DND-41 (cell line): ENCODE measurements around the gene PRTFDC1.
A peak's percentile ranks its signal among the peaks of the same experiment; 100 is the strongest.
"Not testable (repeated sequence)": the region's sequence is repeated elsewhere in the genome, so short reads cannot be mapped to it uniquely, and the experiment has no call there.

Experiments
- ATAC-seq: fragments of 200-7000 bp; cut with Tn5 transposase; 3 replicates; pipeline ENCODE4 v1.9.1; 2021; ENCODE audit warnings: low read depth; ENCODE audit not compliant: insufficient read depth
- DNase-seq: peaks from one replicate; pipeline ENCODE4 v3.0.0-alpha.2; 2020
- H2AFZ ChIP-seq: 2 replicates; pipeline ENCODE4 v1.6.0; 2012; ENCODE audit warnings: low read depth, low read length
- H3K27ac ChIP-seq: 2 replicates; pipeline ENCODE4 v1.5.1; 2012; ENCODE audit warnings: low read length, inconsistent platforms
- H3K27me3 ChIP-seq: fragments of 200-600 bp; sonication (generic); 2 replicates; pipeline ENCODE4 v1.6.0; 2012; ENCODE audit warnings: low read length, mild to moderate bottlenecking, inconsistent platforms; ENCODE audit not compliant: insufficient read depth, poor library complexity
- H3K36me3 ChIP-seq: 2 replicates; pipeline ENCODE4 v1.5.1; 2012; ENCODE audit warnings: low read length, inconsistent platforms; ENCODE audit not compliant: insufficient read depth
- H3K4me1 ChIP-seq: 2 replicates; pipeline ENCODE4 v1.5.1; 2012; ENCODE audit warnings: mild to moderate bottlenecking, low read length; ENCODE audit not compliant: insufficient read depth
- H3K4me2 ChIP-seq: 2 replicates; pipeline ENCODE4 v1.6.0; 2012; ENCODE audit warnings: mild to moderate bottlenecking, moderate library complexity, low read length, inconsistent platforms; ENCODE audit not compliant: insufficient read depth
- H3K4me3 ChIP-seq, 2 experiments: fragments of 200-600 bp in 1 of 2; shearing (Covaris generic) in 1 of 2; 2 replicates each; pipeline ENCODE4 v1.5.1; 2012 to 2016; ENCODE audit warnings: inconsistent platforms in 2 of 2, low read length in 2 of 2, mild to moderate bottlenecking in 2 of 2, low read depth in 1 of 2, moderate library complexity in 1 of 2
- H3K79me2 ChIP-seq: 2 replicates; pipeline ENCODE4 v1.6.0; 2012; ENCODE audit warnings: low read length, inconsistent platforms; ENCODE audit not compliant: insufficient read depth
- H3K9ac ChIP-seq: 2 replicates; pipeline ENCODE4 v1.6.0; 2012; ENCODE audit warnings: low read depth, mild to moderate bottlenecking, inconsistent platforms, low read length, moderate library complexity
- H3K9me3 ChIP-seq: 2 replicates; pipeline ENCODE4 v1.5.1; 2012; ENCODE audit warnings: low read length, moderate library complexity, mild to moderate bottlenecking, inconsistent platforms; ENCODE audit not compliant: insufficient read depth, severe bottlenecking
- H4K20me1 ChIP-seq: 2 replicates; pipeline ENCODE4 v1.6.0; 2012; ENCODE audit warnings: low read length; ENCODE audit not compliant: insufficient read depth
- CTCF ChIP-seq: IDR thresholded peaks from 2 replicates; pipeline ENCODE4 v1.5.1; 2012; ENCODE audit warnings: borderline replicate concordance, low read length, moderate library complexity, mild to moderate bottlenecking; ENCODE audit not compliant: poor library complexity, severe bottlenecking; ENCODE audit errors: extremely low read depth
- EZH2 ChIP-seq: IDR thresholded peaks from 3 replicates; pipeline ENCODE4 v1.6.1; 2012; ENCODE audit warnings: borderline replicate concordance, low read depth, mild to moderate bottlenecking, moderate library complexity, low read length, inconsistent platforms; ENCODE audit not compliant: severe bottlenecking

Gene PRTFDC1

DNA sequence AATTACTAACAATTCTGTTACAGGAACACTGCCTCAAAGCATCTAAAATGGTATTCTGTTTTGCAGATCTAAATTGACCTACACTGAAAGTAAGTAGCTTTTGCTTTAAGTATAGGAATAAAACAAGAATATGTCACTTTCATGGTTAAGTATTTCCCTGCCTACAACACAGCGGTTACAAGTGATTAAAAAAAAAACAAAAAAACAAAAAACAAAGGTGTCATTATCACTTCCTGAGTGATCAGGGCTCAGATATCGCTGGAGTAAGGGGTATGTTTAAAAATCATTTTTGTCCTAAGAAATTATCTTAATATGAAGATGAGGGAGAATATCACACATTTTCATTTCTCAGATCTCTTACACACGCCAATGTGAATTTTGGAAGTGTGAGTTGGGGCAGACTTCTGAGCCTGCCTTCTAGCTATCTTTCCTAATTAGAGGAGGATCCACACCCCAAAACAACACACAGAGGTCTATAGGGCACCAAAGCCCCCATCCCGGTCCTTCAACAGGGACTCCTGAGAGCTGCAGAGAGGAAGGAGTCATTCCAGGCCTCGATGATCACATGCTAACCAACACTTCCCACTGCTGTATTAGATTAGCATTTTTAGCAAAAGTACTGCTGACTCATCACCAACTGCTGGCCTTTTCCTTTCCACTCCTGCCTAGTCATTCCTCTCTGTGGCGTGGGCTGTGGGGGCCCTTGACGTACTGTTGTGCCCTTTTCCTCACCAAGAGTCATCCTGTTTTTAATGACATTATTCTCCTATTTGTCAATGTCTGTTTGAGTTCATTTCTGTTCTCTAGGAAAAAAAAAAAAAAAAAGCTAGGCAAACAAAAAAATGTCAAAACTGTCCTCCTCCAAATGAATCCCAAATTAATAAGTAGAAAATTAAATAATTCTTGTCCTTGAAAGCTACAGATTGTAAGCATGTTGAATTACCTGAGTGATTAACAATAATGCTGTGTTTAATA is 31.2 kb downstream of the PRTFDC1 start:
- peak; percentile 21 for DNase-seq
- TF ChIP-seq CTCF (no peak), EZH2 (no peak)

DNA sequence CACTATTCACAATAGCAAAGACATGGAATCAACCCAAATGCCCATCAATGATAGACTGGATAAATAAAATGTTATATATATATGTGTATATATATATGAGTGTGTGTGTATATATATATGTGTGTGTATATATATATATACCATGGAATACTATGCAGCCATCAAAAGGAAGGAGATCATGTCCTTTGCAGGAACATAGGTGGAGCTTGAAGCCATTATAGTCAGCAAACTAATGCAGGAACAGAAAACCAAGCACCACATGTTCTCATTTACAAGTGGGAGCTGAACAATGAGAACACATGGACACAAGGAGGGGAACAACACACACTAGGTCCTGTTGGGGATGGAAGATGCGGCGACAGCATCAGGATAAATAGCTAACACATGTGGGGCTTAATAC is 32.2 kb downstream of the PRTFDC1 start:
- H4K20me1 ChIP-seq, ATAC-seq: not testable (repeated sequence)

More for the DNA sequence above, 31.2 kb downstream of the PRTFDC1 start:
- H3K79me2 ChIP-seq: no peaks in the 10 kb centered on the region
- H3K9me3 ChIP-seq: peaks cover 2% of the 10 kb centered on the region
- H3K27me3 ChIP-seq: no peaks in the 10 kb centered on the region
- no peak overlapping the region for H3K4me2 ChIP-seq
- peak overlapping the region; percentile 33; the same call in 1 of the 2 replicates for H3K27ac ChIP-seq
- H3K9ac ChIP-seq: no peak overlapping the region
- peak; percentile 71 for ATAC-seq
- H4K20me1 ChIP-seq: no peaks in the 10 kb centered on the region
- no peaks in the 10 kb centered on the region for H3K36me3 ChIP-seq
- no peak overlapping the region for H2AFZ ChIP-seq
- H3K4me3 ChIP-seq: no peak overlapping the region
- H3K4me1 ChIP-seq: peaks cover 11% of the 10 kb centered on the region

DNA sequence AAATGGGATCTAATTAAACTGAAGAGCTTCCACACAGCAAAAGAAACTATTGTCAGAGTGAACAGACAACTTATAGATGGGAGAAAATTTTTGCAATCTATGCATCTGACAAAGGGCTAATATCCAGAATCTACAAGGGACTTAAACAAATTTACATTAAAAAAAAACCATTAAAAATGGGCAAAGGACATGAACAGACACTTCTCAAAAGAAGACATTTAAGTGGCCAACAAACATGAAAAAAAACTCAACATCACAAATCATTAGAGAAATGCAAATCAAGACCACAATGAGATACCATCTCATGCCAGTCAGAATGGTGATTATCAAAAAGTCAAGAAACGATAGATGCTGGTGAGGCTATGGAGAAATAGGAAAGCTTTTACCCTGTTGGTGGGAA is 32.8 kb downstream of the PRTFDC1 start:
- not testable (repeated sequence) for ATAC-seq, H3K4me2 ChIP-seq

More for the DNA sequence above, 32.2 kb downstream of the PRTFDC1 start:
- H3K79me2 ChIP-seq, H2AFZ ChIP-seq, DNase-seq, H3K27ac ChIP-seq, H3K4me3 ChIP-seq, H3K27me3 ChIP-seq, H3K9ac ChIP-seq, H3K36me3 ChIP-seq, H3K9me3 ChIP-seq, H3K4me2 ChIP-seq: not testable (repeated sequence)
- H3K4me1 ChIP-seq: peaks cover 11% of the 10 kb centered on the region

GRCh38 chr10:24917979-24918378 is 34.4 kb downstream of the PRTFDC1 start:
- H3K4me1 ChIP-seq: peaks cover 11% of the 10 kb centered on the region
- H3K4me3 ChIP-seq: no peak overlapping the region
- TF ChIP-seq EZH2 (no peak), CTCF (no peak)
- DNase-seq: no peak
- no peaks in the 10 kb centered on the region for H3K79me2 ChIP-seq
- peaks cover 2% of the 10 kb centered on the region for H3K9me3 ChIP-seq
- no peak overlapping the region for H3K27ac ChIP-seq
- no peaks in the 10 kb centered on the region for H3K27me3 ChIP-seq
- H4K20me1 ChIP-seq: no peaks in the 10 kb centered on the region
- H2AFZ ChIP-seq: no peak overlapping the region
- H3K36me3 ChIP-seq: no peaks in the 10 kb centered on the region
- H3K9ac ChIP-seq: no peak overlapping the region
- no peak for ATAC-seq
- no peak overlapping the region for H3K4me2 ChIP-seq

More for the DNA sequence above, 32.8 kb downstream of the PRTFDC1 start:
- not testable (repeated sequence) for H3K27me3 ChIP-seq, H4K20me1 ChIP-seq, DNase-seq, H3K36me3 ChIP-seq, H3K9ac ChIP-seq, H3K4me3 ChIP-seq, H3K27ac ChIP-seq, H3K79me2 ChIP-seq, H3K9me3 ChIP-seq, H2AFZ ChIP-seq
- peaks cover 11% of the 10 kb centered on the region for H3K4me1 ChIP-seq
